HepG2 (cell line): ENCODE results near the gene LMAN2. TPM values are rescaled to one million over a fixed set of nuclear protein-coding genes. Genes with fewer than 3 reads are reported as not detected.

Experiments used
- ARNT2 ChIP-seq: sonication (generic); formaldehyde crosslinking; IDR thresholded peaks from 2 replicates; pipeline ENCODE4 v1.8.0; 2022; ENCODE audit warnings: mild to moderate bottlenecking, low read depth, missing genetic modification reagents, moderate library complexity
- ASH2L ChIP-seq: fragments of 300-600, 200-600 bp; sonication (generic); IDR thresholded peaks from 2 replicates; pipeline ENCODE4 v1.7.0; 2017; ENCODE audit warnings: low read depth, mild to moderate bottlenecking, moderate library complexity, mixed read lengths, low read length; ENCODE audit not compliant: insufficient read length
- DNMT1 ChIP-seq: sonication (generic); formaldehyde crosslinking; IDR thresholded peaks from 2 replicates; pipeline ENCODE4 v1.5.1; 2020; ENCODE audit warnings: mild to moderate bottlenecking, missing genetic modification reagents
- FOXA3 ChIP-seq: IDR thresholded peaks from 2 replicates; pipeline ENCODE4 v1.6.1; 2016; ENCODE audit warnings: missing genetic modification reagents, missing compliant biosample characterization
- FOXM1 ChIP-seq: sonication (generic); formaldehyde crosslinking; IDR thresholded peaks from 2 replicates; pipeline ENCODE4 v1.5.0; 2020; ENCODE audit warnings: missing genetic modification reagents
- GLI4 ChIP-seq: sonication (generic); formaldehyde crosslinking; IDR thresholded peaks from 2 replicates; pipeline ENCODE4 v1.5.1; 2020; ENCODE audit warnings: missing genetic modification reagents, mild to moderate bottlenecking, moderate library complexity, borderline replicate concordance
- HIC2 ChIP-seq: sonication (generic); formaldehyde crosslinking; IDR thresholded peaks from 2 replicates; pipeline ENCODE4 v1.9.0; 2022; ENCODE audit warnings: low read depth, missing genetic modification reagents
- HNRNPLL ChIP-seq: fragments of 200-400 bp; formaldehyde crosslinking; IDR thresholded peaks from 2 replicates; pipeline ENCODE4 v1.6.1; 2017; ENCODE audit warnings: mild to moderate bottlenecking, low read depth, low read length; ENCODE audit not compliant: poor library complexity, severe bottlenecking
- IRF1 ChIP-seq: sonication (generic); formaldehyde crosslinking; IDR thresholded peaks from 2 replicates; pipeline ENCODE4 v1.4.0; 2020; ENCODE audit warnings: low read depth, mild to moderate bottlenecking, missing genetic modification reagents
- PBX3 ChIP-seq: sonication (generic); formaldehyde crosslinking; IDR thresholded peaks from 2 replicates; pipeline ENCODE4 v1.8.1; 2023; ENCODE audit warnings: missing genetic modification reagents, inconsistent platforms, borderline replicate concordance
- SETDB1 ChIP-seq: sonication (generic); formaldehyde crosslinking; IDR thresholded peaks from 2 replicates; pipeline ENCODE4 v1.5.1; 2020; ENCODE audit warnings: missing genetic modification reagents, mild to moderate bottlenecking, borderline replicate concordance
- SMARCC2 ChIP-seq: fragments of 450-650 bp; IDR thresholded peaks from 2 replicates; pipeline ENCODE4 v1.6.1; 2017; ENCODE audit warnings: antibody characterized with exemption, mild to moderate bottlenecking
- SMC3 ChIP-seq: IDR thresholded peaks from 2 replicates; pipeline ENCODE4 v1.6.1; 2011; ENCODE audit warnings: low read length, improper control_type of control experiment
- SOX13 ChIP-seq, 3 experiments: fragments of 450-650 bp in 1 of 3; sonication (generic) in 1 of 3; formaldehyde crosslinking in 1 of 3; IDR thresholded peaks in 2 of 3; conservative IDR thresholded peaks in 1 of 3; 2 replicates each; pipeline versions ENCODE4 v1.5.0 to v1.6.1; 2016 to 2020; ENCODE audit warnings: antibody characterized with exemption in 1 of 3, mild to moderate bottlenecking in 1 of 3, missing compliant biosample characterization in 1 of 3, missing genetic modification reagents in 1 of 3, moderate library complexity in 1 of 3
- UBTF ChIP-seq: sonication (generic); formaldehyde crosslinking; IDR thresholded peaks from 2 replicates; pipeline ENCODE4 v1.4.0; 2020; ENCODE audit warnings: mild to moderate bottlenecking, missing genetic modification reagents
- ZFP90 ChIP-seq: sonication (generic); formaldehyde crosslinking; IDR thresholded peaks from 2 replicates; pipeline ENCODE4 v1.8.0; 2022; ENCODE audit warnings: missing genetic modification reagents, mild to moderate bottlenecking, inconsistent platforms, borderline replicate concordance
- ZNF431 ChIP-seq: sonication (generic); formaldehyde crosslinking; IDR thresholded peaks from 2 replicates; pipeline ENCODE4 v1.9.0; 2022; ENCODE audit warnings: missing genetic modification reagents, low read depth, mild to moderate bottlenecking, borderline replicate concordance
- ZNF441 ChIP-seq: sonication (generic); formaldehyde crosslinking; IDR thresholded peaks from 2 replicates; pipeline ENCODE4 v1.7.0; 2021; ENCODE audit warnings: missing genetic modification reagents, borderline replicate concordance
- ZNF547 ChIP-seq: sonication (generic); formaldehyde crosslinking; IDR thresholded peaks from 2 replicates; pipeline ENCODE4 v1.5.1; 2020; ENCODE audit warnings: mild to moderate bottlenecking, missing genetic modification reagents
- ZNF556 ChIP-seq: sonication (generic); formaldehyde crosslinking; IDR thresholded peaks from 2 replicates; pipeline ENCODE4 v1.4.0; 2020; ENCODE audit warnings: mild to moderate bottlenecking, missing genetic modification reagents, borderline replicate concordance
- ZNF562 ChIP-seq: sonication (generic); formaldehyde crosslinking; IDR thresholded peaks from 2 replicates; pipeline ENCODE4 v1.8.0; 2022; ENCODE audit warnings: missing genetic modification reagents, borderline replicate concordance
- ZNF607 ChIP-seq: sonication (generic); formaldehyde crosslinking; IDR thresholded peaks from 2 replicates; pipeline ENCODE4 v1.5.1; 2020; ENCODE audit warnings: missing genetic modification reagents, mild to moderate bottlenecking, borderline replicate concordance
- ZNF678 ChIP-seq: sonication (generic); formaldehyde crosslinking; IDR thresholded peaks from 2 replicates; pipeline ENCODE4 v1.4.0; 2020; ENCODE audit warnings: mild to moderate bottlenecking, missing genetic modification reagents
- ZNF839 ChIP-seq: sonication (generic); formaldehyde crosslinking; IDR thresholded peaks from 2 replicates; pipeline ENCODE4 v1.4.0; 2020; ENCODE audit warnings: missing genetic modification reagents, mild to moderate bottlenecking, borderline replicate concordance
- polyA plus RNA-seq, 8 experiments: library from polyadenylated mRNA; depleted of rRNA in 3 of 8; stranded (reverse) in 7 of 8; unstranded in 1 of 8; fragments of >200 nt; fragmentation: Illumina TruSeq in 4 of 8; extraction: Trizol in 4 of 8; gene quantifications; 2 replicates each; pipeline versions ENCODE4 v1.2.1 to v1.2.3, GENCODE V29; 2011 to 2016; ENCODE audit warnings: low read depth in 4 of 8, missing spikeins in 1 of 8, mixed read lengths in 1 of 8; ENCODE audit not compliant: insufficient read depth in 1 of 8
- total RNA-seq, 5 experiments: library from RNA; depleted of rRNA; stranded (reverse); fragments of >200 nt; fragmentation: Illumina TruSeq; extraction: Trizol; gene quantifications; 2 replicates each; pipeline ENCODE4 v1.2.3, GENCODE V29; 2016; ENCODE audit warnings: low read depth in 1 of 5

Gene LMAN2
- total and polyA plus RNA-seq, 2 of the 13 experiments (the other 11 are each of a cell fraction or from before 2014, with no cell fraction given), result 191 to 197 TPM

GRCh38 chr5:177350776-177351391 lies 584 bp downstream of the LMAN2 start (continued):
- TF ChIP-seq HIC2, result 0 out of 2 replicates have a peak, but pooled peaks have one; percentile 18
- no peak for TF ChIP-seq ZNF556 (CRISPR knock-in tag)
- no peak for TF ChIP-seq SOX13 (IDR thresholded peaks at IDR 0.05)
- TF ChIP-seq SOX13 (CRISPR knock-in tag; conservative IDR thresholded peaks at IDR 0.05 in 1 of 2, IDR thresholded peaks at IDR 0.05 in 1 of 2), result no peak
- TF ChIP-seq SMC3, result no peak
- TF ChIP-seq ZNF839, result no peak
- no peak for TF ChIP-seq UBTF
- no peak; the same call in 1 of the 2 replicates for TF ChIP-seq ZNF547 (CRISPR knock-in tag)
- TF ChIP-seq IRF1 (CRISPR knock-in tag), result no peak
- no peak for TF ChIP-seq SMARCC2
- no peak for TF ChIP-seq PBX3 (CRISPR knock-in tag)
- no peak for TF ChIP-seq FOXM1 (CRISPR knock-in tag)
- TF ChIP-seq ZNF678 (CRISPR knock-in tag), result no peak
- TF ChIP-seq ARNT2 (CRISPR knock-in tag), result no peak
- TF ChIP-seq ASH2L, result no peak
- TF ChIP-seq GLI4, result no peak
- no peak for TF ChIP-seq ZNF607 (CRISPR knock-in tag)
- TF ChIP-seq ZNF441 (CRISPR knock-in tag), result no peak
- TF ChIP-seq ZNF562, result no peak
- no peak for TF ChIP-seq FOXA3 (CRISPR knock-in tag)
- TF ChIP-seq ZNF431 (CRISPR knock-in tag), result no peak
- TF ChIP-seq HNRNPLL, result no peak
- no peak; the same call in 1 of the 2 replicates for TF ChIP-seq DNMT1 (CRISPR knock-in tag)
- TF ChIP-seq ZFP90 (CRISPR knock-in tag), result no peak; the same call in 1 of the 2 replicates
- TF ChIP-seq SETDB1 (CRISPR knock-in tag), result no peak
